ENCODE results near the gene RBPJ.

GRCh38 chr4:26441771-26442170 lies 121.0 kb downstream of the RBPJ start:
- TF ChIP-seq CTCF (conservative IDR thresholded peaks at IDR 0.05; ENCODE audit: low read length) (no peak), EZH2phosphoT487 (IDR thresholded peaks at IDR 0.05; ENCODE audit: borderline replicate concordance, low read depth, low read length) (no peak)
